Liver (tissue), 9 donors: Measurements from ENCODE around the gene MYCBPAP. TPM values are rescaled to one million over a fixed set of nuclear protein-coding genes. Genes with fewer than 3 reads are reported as not detected.

Experiments
- DNase-seq: peaks from one replicate; pipeline ENCODE4 v3.0.0-alpha.2; 2017; ENCODE audit warnings: low spot score
- H3K27ac ChIP-seq, 2 donors: one replicate each; pipeline ENCODE4 v1.7.0; 2013; ENCODE audit warnings: inconsistent platforms in 2 of 2, low read length in 2 of 2, control low read depth in 1 of 2, low read depth in 1 of 2, mild to moderate bottlenecking in 1 of 2
- H3K27me3 ChIP-seq, 4 donors: one replicate each; pipeline versions ENCODE4 v1.6.1 to v1.7.0; 2013; ENCODE audit warnings: low read length in 3 of 4, inconsistent platforms in 1 of 4, mild to moderate bottlenecking in 1 of 4, moderate library complexity in 1 of 4; ENCODE audit not compliant: control insufficient read depth in 4 of 4, insufficient read depth in 4 of 4
- H3K36me3 ChIP-seq, 4 donors: one replicate each; pipeline versions ENCODE4 v1.6.1 to v1.7.0; 2013; ENCODE audit warnings: low read length in 3 of 4, mild to moderate bottlenecking in 3 of 4, low read depth in 1 of 4, moderate library complexity in 1 of 4; ENCODE audit not compliant: control insufficient read depth in 4 of 4, insufficient read depth in 3 of 4
- H3K4me1 ChIP-seq, 4 donors: one replicate each; pipeline versions ENCODE4 v1.6.1 to v1.7.0; 2013; ENCODE audit warnings: low read length in 3 of 4, mild to moderate bottlenecking in 3 of 4, moderate library complexity in 1 of 4; ENCODE audit not compliant: control insufficient read depth in 4 of 4, insufficient read depth in 4 of 4
- H3K4me3 ChIP-seq, 3 donors: one replicate each; pipeline versions ENCODE4 v1.6.1 to v1.7.0; 2013; ENCODE audit warnings: low read length in 3 of 3, control low read depth in 1 of 3, low read depth in 1 of 3, mild to moderate bottlenecking in 1 of 3
- H3K9ac ChIP-seq, 2 donors: one replicate each; pipeline ENCODE4 v1.7.0; 2013; ENCODE audit warnings: low read length in 2 of 2, mild to moderate bottlenecking in 2 of 2, moderate library complexity in 2 of 2, control low read depth in 1 of 2, low read depth in 1 of 2
- H3K9me3 ChIP-seq, 4 donors: one replicate each; pipeline versions ENCODE4 v1.6.1 to v1.7.0; 2013; ENCODE audit warnings: low read length in 3 of 4; ENCODE audit not compliant: control insufficient read depth in 4 of 4
- EGR1 ChIP-seq, 2 donors: IDR thresholded peaks; 2 replicates each; pipeline ENCODE4 v1.6.1; 2016 to 2018; ENCODE audit warnings: antibody characterized with exemption in 2 of 2, low read depth in 2 of 2
- FOXA1 ChIP-seq: IDR thresholded peaks from 2 replicates; pipeline ENCODE4 v1.6.1; 2016; ENCODE audit warnings: antibody characterized with exemption
- FOXA2 ChIP-seq: IDR thresholded peaks from 2 replicates; pipeline ENCODE4 v1.6.1; 2016; ENCODE audit warnings: antibody characterized with exemption
- GABPA ChIP-seq, 2 donors: IDR thresholded peaks in 1 of 2; conservative IDR thresholded peaks in 1 of 2; 2 replicates each; pipeline ENCODE4 v1.6.1; 2016; ENCODE audit warnings: antibody characterized with exemption in 2 of 2, mild to moderate bottlenecking in 1 of 2, moderate library complexity in 1 of 2
- HNF4A ChIP-seq, 2 donors: conservative IDR thresholded peaks; 2 replicates each; pipeline ENCODE4 v1.6.1; 2016; ENCODE audit warnings: antibody characterized with exemption in 2 of 2, mild to moderate bottlenecking in 2 of 2
- HNF4G ChIP-seq: IDR thresholded peaks from 2 replicates; pipeline ENCODE4 v1.6.1; 2016; ENCODE audit warnings: antibody characterized with exemption
- JUND ChIP-seq, 2 donors: IDR thresholded peaks; 2 replicates each; pipeline ENCODE4 v1.6.1; 2016; ENCODE audit warnings: antibody characterized with exemption in 2 of 2
- NR2F2 ChIP-seq: IDR thresholded peaks from 2 replicates; pipeline ENCODE4 v1.6.1; 2016; ENCODE audit warnings: antibody characterized with exemption
- RAD21 ChIP-seq, 2 donors: IDR thresholded peaks; 2 replicates each; pipeline ENCODE4 v1.6.1; 2016; ENCODE audit warnings: antibody characterized with exemption in 2 of 2, mild to moderate bottlenecking in 2 of 2
- RXRA ChIP-seq, 2 donors: IDR thresholded peaks; 2 replicates each; pipeline ENCODE4 v1.6.1; 2017 to 2018; ENCODE audit warnings: antibody characterized with exemption in 2 of 2, mild to moderate bottlenecking in 1 of 2
- SP1 ChIP-seq: IDR thresholded peaks from 2 replicates; pipeline ENCODE4 v1.6.1; 2018; ENCODE audit warnings: antibody characterized with exemption, mild to moderate bottlenecking
- TAF1 ChIP-seq: conservative IDR thresholded peaks from 2 replicates; pipeline ENCODE4 v1.6.1; 2016; ENCODE audit warnings: antibody characterized with exemption, mild to moderate bottlenecking
- YY1 ChIP-seq: IDR thresholded peaks from 2 replicates; pipeline ENCODE4 v1.6.1; 2016; ENCODE audit warnings: antibody characterized with exemption, mild to moderate bottlenecking
- WGBS: extraction: QIAGEN DNeasy Blood & Tissue Kit; methylation state at CpG from one replicate; pipeline ENCODE4 v1.1.7; 2013; 5-methylcytosine and 5-hydroxymethylcytosine counted together
- polyA plus RNA-seq, 2 donors: library from polyadenylated mRNA; stranded (reverse) in 1 of 2; unstranded in 1 of 2; fragments of 200-250 nt in 1 of 2; fragments of >200 nt in 1 of 2; fragmentation: Nextera tagmentation in 1 of 2; extraction: Ambion mirVana in 1 of 2; gene quantifications; one replicate each; pipeline versions ENCODE4 v1.2.1 to v1.2.3, GENCODE V29; 2013 to 2015
- total RNA-seq, 2 donors: library from RNA; depleted of rRNA; stranded (reverse); fragments of >200 nt; gene quantifications; one replicate each; pipeline ENCODE4 v1.2.3, GENCODE V29; 2014
- TF ChIP-seq, protein P1 (sequence below): fragments of 150-350 bp; IDR thresholded peaks from 2 replicates; pipeline ENCODE4 v1.5.1; 2017; ENCODE audit warnings: improper control_type of control experiment, low read depth, low read length; ENCODE audit not compliant: missing input control
- TF ChIP-seq, protein P2 (sequence below): IDR thresholded peaks from 2 replicates; pipeline ENCODE4 v1.6.1; 2016; ENCODE audit warnings: antibody characterized with exemption
- TF ChIP-seq, protein P3 (sequence below): IDR thresholded peaks from 2 replicates; pipeline ENCODE4 v1.6.1; 2016; ENCODE audit warnings: antibody characterized with exemption, mild to moderate bottlenecking
- TF ChIP-seq, protein P4 (sequence below): IDR thresholded peaks from 2 replicates; pipeline ENCODE4 v1.6.1; 2016; ENCODE audit warnings: antibody characterized with exemption
- TF ChIP-seq, protein P5 (sequence below): IDR thresholded peaks from 2 replicates; pipeline ENCODE4 v1.6.1; 2016; ENCODE audit warnings: antibody characterized with exemption
- donor health status: healthy.
- donor health status: healthy.
- donor health status: healthy.
- donor health status: healthy.
- donor health status: healthy.

MYCBPAP gene, protein sequence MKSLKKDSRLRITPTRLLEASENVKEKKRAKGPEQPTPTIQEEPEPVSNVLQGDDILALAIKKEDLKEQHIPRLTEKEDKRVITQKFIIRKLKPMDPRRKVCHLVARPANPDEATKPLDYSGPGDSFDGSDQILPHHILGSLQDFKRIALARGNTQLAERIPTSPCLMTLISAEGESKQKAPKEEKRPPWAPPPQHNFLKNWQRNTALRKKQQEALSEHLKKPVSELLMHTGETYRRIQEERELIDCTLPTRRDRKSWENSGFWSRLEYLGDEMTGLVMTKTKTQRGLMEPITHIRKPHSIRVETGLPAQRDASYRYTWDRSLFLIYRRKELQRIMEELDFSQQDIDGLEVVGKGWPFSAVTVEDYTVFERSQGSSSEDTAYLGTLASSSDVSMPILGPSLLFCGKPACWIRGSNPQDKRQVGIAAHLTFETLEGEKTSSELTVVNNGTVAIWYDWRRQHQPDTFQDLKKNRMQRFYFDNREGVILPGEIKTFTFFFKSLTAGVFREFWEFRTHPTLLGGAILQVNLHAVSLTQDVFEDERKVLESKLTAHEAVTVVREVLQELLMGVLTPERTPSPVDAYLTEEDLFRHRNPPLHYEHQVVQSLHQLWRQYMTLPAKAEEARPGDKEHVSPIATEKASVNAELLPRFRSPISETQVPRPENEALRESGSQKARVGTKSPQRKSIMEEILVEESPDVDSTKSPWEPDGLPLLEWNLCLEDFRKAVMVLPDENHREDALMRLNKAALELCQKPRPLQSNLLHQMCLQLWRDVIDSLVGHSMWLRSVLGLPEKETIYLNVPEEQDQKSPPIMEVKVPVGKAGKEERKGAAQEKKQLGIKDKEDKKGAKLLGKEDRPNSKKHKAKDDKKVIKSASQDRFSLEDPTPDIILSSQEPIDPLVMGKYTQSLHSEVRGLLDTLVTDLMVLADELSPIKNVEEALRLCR
- total RNA-seq, result under 1 TPM; 0.23 to 0.25 TPM
- polyA plus RNA-seq, result not detected

DNA sequence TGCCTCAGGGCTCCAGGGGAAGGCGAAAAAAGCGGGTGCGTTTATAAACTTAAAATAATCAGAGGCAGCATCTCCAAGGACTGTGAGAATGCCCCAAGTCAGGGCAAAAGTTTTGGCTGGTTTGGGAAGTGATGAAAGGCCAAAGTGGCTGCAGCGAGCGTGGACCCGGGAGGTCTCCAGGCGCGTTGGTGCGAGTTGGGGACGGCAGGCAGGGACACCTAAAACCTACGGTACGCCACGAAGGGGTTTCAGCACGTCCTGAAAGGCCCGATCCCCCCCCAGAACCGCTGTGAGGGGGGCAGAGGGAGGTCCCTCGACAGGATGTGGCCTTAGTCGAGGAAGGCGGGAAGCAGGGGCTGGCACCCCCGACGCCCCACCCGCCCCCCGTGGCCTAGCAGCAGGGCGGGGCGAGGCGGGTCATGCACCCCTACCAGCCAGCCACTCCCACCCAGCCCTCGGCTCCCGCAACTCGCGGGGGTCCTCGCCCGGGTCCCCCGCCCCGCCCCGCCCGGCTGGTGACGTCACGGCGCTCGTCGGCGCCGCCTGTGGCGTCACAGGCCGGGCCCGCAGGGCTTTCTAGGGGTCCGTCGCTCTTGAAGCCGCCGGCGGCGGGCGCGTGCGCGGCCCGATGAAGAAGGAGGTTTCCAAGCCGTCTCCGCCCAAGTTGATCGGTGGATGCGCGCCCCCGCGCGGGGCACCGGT, at the start of gene MYCBPAP:
Gene MYCBPAP (plus strand): TSS at position 569 of the 702 bp plus-strand sequence. CDS start 236 bp downstream, outside the sequence.
- peak within 1 kb of the TSS; percentile 12 to 58 (median 56) for H3K4me3 ChIP-seq
- no peaks in the 10 kb centered on the region for H3K9me3 ChIP-seq
- peak within 1 kb of the TSS; percentile 2 to 6 for H3K9ac ChIP-seq
- H3K36me3 ChIP-seq, result no peaks in the 10 kb centered on the region
- 14% methylated on average over 66 of the region's 66 CpGs for WGBS
- H3K4me1 ChIP-seq, result peaks cover 0 to 8% (median 0%) of the 10 kb centered on the region in 4 donors
- H3K27ac ChIP-seq, result peak within 1 kb of the TSS; percentile 18 to 41
- peak; percentile 76 for DNase-seq
- TF ChIP-seq, protein P1, sequence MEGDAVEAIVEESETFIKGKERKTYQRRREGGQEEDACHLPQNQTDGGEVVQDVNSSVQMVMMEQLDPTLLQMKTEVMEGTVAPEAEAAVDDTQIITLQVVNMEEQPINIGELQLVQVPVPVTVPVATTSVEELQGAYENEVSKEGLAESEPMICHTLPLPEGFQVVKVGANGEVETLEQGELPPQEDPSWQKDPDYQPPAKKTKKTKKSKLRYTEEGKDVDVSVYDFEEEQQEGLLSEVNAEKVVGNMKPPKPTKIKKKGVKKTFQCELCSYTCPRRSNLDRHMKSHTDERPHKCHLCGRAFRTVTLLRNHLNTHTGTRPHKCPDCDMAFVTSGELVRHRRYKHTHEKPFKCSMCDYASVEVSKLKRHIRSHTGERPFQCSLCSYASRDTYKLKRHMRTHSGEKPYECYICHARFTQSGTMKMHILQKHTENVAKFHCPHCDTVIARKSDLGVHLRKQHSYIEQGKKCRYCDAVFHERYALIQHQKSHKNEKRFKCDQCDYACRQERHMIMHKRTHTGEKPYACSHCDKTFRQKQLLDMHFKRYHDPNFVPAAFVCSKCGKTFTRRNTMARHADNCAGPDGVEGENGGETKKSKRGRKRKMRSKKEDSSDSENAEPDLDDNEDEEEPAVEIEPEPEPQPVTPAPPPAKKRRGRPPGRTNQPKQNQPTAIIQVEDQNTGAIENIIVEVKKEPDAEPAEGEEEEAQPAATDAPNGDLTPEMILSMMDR, result no peak
- TF ChIP-seq, protein P2, sequence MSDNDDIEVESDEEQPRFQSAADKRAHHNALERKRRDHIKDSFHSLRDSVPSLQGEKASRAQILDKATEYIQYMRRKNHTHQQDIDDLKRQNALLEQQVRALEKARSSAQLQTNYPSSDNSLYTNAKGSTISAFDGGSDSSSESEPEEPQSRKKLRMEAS, result no peak
- TF ChIP-seq, protein P3, sequence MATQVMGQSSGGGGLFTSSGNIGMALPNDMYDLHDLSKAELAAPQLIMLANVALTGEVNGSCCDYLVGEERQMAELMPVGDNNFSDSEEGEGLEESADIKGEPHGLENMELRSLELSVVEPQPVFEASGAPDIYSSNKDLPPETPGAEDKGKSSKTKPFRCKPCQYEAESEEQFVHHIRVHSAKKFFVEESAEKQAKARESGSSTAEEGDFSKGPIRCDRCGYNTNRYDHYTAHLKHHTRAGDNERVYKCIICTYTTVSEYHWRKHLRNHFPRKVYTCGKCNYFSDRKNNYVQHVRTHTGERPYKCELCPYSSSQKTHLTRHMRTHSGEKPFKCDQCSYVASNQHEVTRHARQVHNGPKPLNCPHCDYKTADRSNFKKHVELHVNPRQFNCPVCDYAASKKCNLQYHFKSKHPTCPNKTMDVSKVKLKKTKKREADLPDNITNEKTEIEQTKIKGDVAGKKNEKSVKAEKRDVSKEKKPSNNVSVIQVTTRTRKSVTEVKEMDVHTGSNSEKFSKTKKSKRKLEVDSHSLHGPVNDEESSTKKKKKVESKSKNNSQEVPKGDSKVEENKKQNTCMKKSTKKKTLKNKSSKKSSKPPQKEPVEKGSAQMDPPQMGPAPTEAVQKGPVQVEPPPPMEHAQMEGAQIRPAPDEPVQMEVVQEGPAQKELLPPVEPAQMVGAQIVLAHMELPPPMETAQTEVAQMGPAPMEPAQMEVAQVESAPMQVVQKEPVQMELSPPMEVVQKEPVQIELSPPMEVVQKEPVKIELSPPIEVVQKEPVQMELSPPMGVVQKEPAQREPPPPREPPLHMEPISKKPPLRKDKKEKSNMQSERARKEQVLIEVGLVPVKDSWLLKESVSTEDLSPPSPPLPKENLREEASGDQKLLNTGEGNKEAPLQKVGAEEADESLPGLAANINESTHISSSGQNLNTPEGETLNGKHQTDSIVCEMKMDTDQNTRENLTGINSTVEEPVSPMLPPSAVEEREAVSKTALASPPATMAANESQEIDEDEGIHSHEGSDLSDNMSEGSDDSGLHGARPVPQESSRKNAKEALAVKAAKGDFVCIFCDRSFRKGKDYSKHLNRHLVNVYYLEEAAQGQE, result no peak
- TF ChIP-seq NR2F2 (no peak), TAF1 (no peak), FOXA1 (no peak), SP1 (no peak), JUND (IDR thresholded peaks at IDR 0.05) (no peak), RAD21 (IDR thresholded peaks at IDR 0.05) (no peak), GABPA (IDR thresholded peaks at IDR 0.05 in 1 of 2, conservative IDR thresholded peaks at IDR 0.05 in 1 of 2) (no peak), FOXA2 (no peak), HNF4A (conservative IDR thresholded peaks at IDR 0.05) (no peak), HNF4G (no peak), EGR1 (IDR thresholded peaks at IDR 0.05; ENCODE audit: low read depth in 2 of 2) (no peak), RXRA (IDR thresholded peaks at IDR 0.05) (no peak), YY1 (no peak)
- TF ChIP-seq, protein P4, sequence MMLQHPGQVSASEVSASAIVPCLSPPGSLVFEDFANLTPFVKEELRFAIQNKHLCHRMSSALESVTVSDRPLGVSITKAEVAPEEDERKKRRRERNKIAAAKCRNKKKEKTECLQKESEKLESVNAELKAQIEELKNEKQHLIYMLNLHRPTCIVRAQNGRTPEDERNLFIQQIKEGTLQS, result no peak
- TF ChIP-seq, protein P5, sequence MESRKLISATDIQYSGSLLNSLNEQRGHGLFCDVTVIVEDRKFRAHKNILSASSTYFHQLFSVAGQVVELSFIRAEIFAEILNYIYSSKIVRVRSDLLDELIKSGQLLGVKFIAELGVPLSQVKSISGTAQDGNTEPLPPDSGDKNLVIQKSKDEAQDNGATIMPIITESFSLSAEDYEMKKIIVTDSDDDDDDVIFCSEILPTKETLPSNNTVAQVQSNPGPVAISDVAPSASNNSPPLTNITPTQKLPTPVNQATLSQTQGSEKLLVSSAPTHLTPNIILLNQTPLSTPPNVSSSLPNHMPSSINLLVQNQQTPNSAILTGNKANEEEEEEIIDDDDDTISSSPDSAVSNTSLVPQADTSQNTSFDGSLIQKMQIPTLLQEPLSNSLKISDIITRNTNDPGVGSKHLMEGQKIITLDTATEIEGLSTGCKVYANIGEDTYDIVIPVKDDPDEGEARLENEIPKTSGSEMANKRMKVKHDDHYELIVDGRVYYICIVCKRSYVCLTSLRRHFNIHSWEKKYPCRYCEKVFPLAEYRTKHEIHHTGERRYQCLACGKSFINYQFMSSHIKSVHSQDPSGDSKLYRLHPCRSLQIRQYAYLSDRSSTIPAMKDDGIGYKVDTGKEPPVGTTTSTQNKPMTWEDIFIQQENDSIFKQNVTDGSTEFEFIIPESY, result no peak
- no peaks in the 10 kb centered on the region for H3K27me3 ChIP-seq
